HepG2 (cell line): Measurements from ENCODE around the gene BCKDHB. TPM values are rescaled to one million over a fixed set of nuclear protein-coding genes. Genes with fewer than 3 reads are reported as not detected.

ENCODE experiments used
- ATAC-seq: fragments of 200-7000 bp; cut with Tn5 transposase; 3 replicates; pipeline ENCODE4 v1.9.1; 2020; ENCODE audit warnings: mild to moderate bottlenecking, moderate library complexity
- BruUV-seq: library from RNA; stranded (reverse); fragments of 400-500 nt; replicated peaks from 2 replicates; lab custom pipeline; 2021; lab: Mats Ljungman, UMichigan
- CTCF ChIA-PET: fragments of 300-600 bp; formaldehyde crosslinking; extraction: SDS; loops from one replicate; lab custom pipeline; 2021; ENCODE audit warnings: low total read pairs, inconsistent platforms, low intra/inter-chr PET ratio; lab: Yijun Ruan, JAX
- POLR2A ChIA-PET: fragments of 350-600 bp; sonication (Branson Sonifier 250); formaldehyde crosslinking; loops from one replicate; lab custom pipeline; 2020; ENCODE audit warnings: antibody characterized with exemption, inconsistent platforms; lab: Yijun Ruan, JAX
- DNase-seq: peaks from one replicate; pipeline ENCODE4 v3.0.0-alpha.2; 2015; ENCODE audit warnings: low spot score
- FAIRE-seq: peaks from 3 replicates; lab custom pipeline; 2011; peaks lifted over from hg19 to GRCh38; lab: Jason Lieb, UNC
- H2AFZ ChIP-seq: one replicate; pipeline ENCODE4 v1.6.1; 2011; ENCODE audit warnings: low read length, inconsistent platforms
- H3K27ac ChIP-seq: fragments of 300-600 bp; 3 replicates; pipeline ENCODE4 v1.8.0; 2011; ENCODE audit warnings: mixed run types, mild to moderate bottlenecking, mixed read lengths, low read length, inconsistent platforms; ENCODE audit not compliant: insufficient read depth; ENCODE audit errors: extremely low read length
- H3K27me3 ChIP-seq, 2 experiments: fragments of 200-600 bp in 1 of 2; 2 replicates in 1 of 2; 3 replicates in 1 of 2; pipeline versions ENCODE4 v1.6.0 to v1.8.0; 2011; ENCODE audit warnings: low read length in 2 of 2, mild to moderate bottlenecking in 2 of 2, moderate library complexity in 2 of 2, inconsistent platforms in 1 of 2; ENCODE audit not compliant: insufficient read depth in 2 of 2, control insufficient read depth in 1 of 2
- H3K36me3 ChIP-seq, 2 experiments: fragments of 200-600 bp in 1 of 2; replicated peaks in 1 of 2; 2 replicates in 1 of 2; 3 replicates in 1 of 2; pipeline versions ENCODE4 v1.5.1 to v1.8.0; 2011; ENCODE audit warnings: low read length in 2 of 2, inconsistent platforms in 1 of 2; ENCODE audit not compliant: insufficient read depth in 2 of 2, control insufficient read depth in 1 of 2
- H3K4me1 ChIP-seq: 2 replicates; pipeline ENCODE4 v1.5.1; 2012; ENCODE audit warnings: low read length, inconsistent platforms; ENCODE audit not compliant: insufficient read depth
- H3K4me2 ChIP-seq: 2 replicates; pipeline ENCODE4 v1.6.0; 2011; ENCODE audit warnings: low read depth, low read length, inconsistent platforms
- H3K4me3 ChIP-seq, 3 experiments: fragments of 200-600 bp in 1 of 3; sonication (generic), shearing (Covaris generic) in 1 of 3; replicated peaks in 1 of 3; 2 replicates each; pipeline ENCODE4 v1.5.1; 2011 to 2016; ENCODE audit warnings: low read length in 3 of 3, inconsistent platforms in 2 of 3, low read depth in 2 of 3, mild to moderate bottlenecking in 2 of 3, control low read depth in 1 of 3, mixed read lengths in 1 of 3; ENCODE audit not compliant: insufficient read depth in 1 of 3
- H3K79me2 ChIP-seq: one replicate; pipeline ENCODE4 v1.6.1; 2011; ENCODE audit warnings: low read length, inconsistent platforms; ENCODE audit not compliant: insufficient read depth
- H3K9ac ChIP-seq: 2 replicates; pipeline ENCODE4 v1.6.0; 2011; ENCODE audit warnings: mild to moderate bottlenecking, low read depth, low read length, inconsistent platforms; ENCODE audit not compliant: insufficient read depth
- H3K9me3 ChIP-seq: 2 replicates; pipeline ENCODE4 v1.5.1; 2012; ENCODE audit warnings: mild to moderate bottlenecking, low read length
- H4K20me1 ChIP-seq: 2 replicates; pipeline ENCODE4 v1.6.0; 2011; ENCODE audit warnings: inconsistent platforms, mild to moderate bottlenecking, low read length, moderate library complexity; ENCODE audit not compliant: insufficient read depth
- KLF13 ChIP-seq: sonication (generic); formaldehyde crosslinking; IDR thresholded peaks from 2 replicates; pipeline ENCODE4 v1.4.0; 2020; ENCODE audit warnings: mild to moderate bottlenecking, missing genetic modification reagents
- RNF2 ChIP-seq: fragments of 450-650 bp; conservative IDR thresholded peaks from 2 replicates; pipeline ENCODE4 v1.6.1; 2016; ENCODE audit warnings: low read depth
- ZBTB7B ChIP-seq: sonication (generic); formaldehyde crosslinking; IDR thresholded peaks from 2 replicates; pipeline ENCODE4 v1.4.0; 2020; ENCODE audit warnings: missing genetic modification reagents
- ZNF530 ChIP-seq: sonication (generic); formaldehyde crosslinking; IDR thresholded peaks from 2 replicates; pipeline ENCODE4 v1.5.0; 2020; ENCODE audit warnings: low read depth, mild to moderate bottlenecking, missing genetic modification reagents
- ZNF652 ChIP-seq: IDR thresholded peaks from 2 replicates; pipeline ENCODE4 v1.6.1; 2016; ENCODE audit warnings: low read depth, borderline replicate concordance
- ZNF878 ChIP-seq: sonication (generic); formaldehyde crosslinking; IDR thresholded peaks from 2 replicates; pipeline ENCODE4 v1.8.1; 2023; ENCODE audit warnings: mild to moderate bottlenecking, missing genetic modification reagents, moderate library complexity
- WGBS: methylation state at CpG from one replicate; pipeline ENCODE4 v1.1.6; 2017; ENCODE audit warnings: low lambda C conversion rate; 5-methylcytosine and 5-hydroxymethylcytosine counted together
- in situ Hi-C: cut with HindIII; loops from 2 replicates; pipeline ENCODE4 v1.10.0; 2017; ENCODE audit warnings: low pct_unique_long_range_greater_than_20kb; ENCODE audit not compliant: extremely low pct_ligation_motif_present
- intact Hi-C: fragments of 100-400 bp; cut with micrococcal nuclease; formaldehyde crosslinking; loops from one replicate; pipeline ENCODE4 v1.10.0; 2022; ENCODE audit not compliant: unreplicated experiment
- polyA plus RNA-seq, 8 experiments: library from polyadenylated mRNA; depleted of rRNA in 3 of 8; stranded (reverse) in 7 of 8; unstranded in 1 of 8; fragments of >200 nt; fragmentation: Illumina TruSeq in 4 of 8; extraction: Trizol in 4 of 8; gene quantifications; 2 replicates each; pipeline versions ENCODE4 v1.2.1 to v1.2.3, GENCODE V29; 2011 to 2016; ENCODE audit warnings: low read depth in 4 of 8, missing spikeins in 1 of 8, mixed read lengths in 1 of 8; ENCODE audit not compliant: insufficient read depth in 1 of 8
- total RNA-seq, 5 experiments: library from RNA; depleted of rRNA; stranded (reverse); fragments of >200 nt; fragmentation: Illumina TruSeq; extraction: Trizol; gene quantifications; 2 replicates each; pipeline ENCODE4 v1.2.3, GENCODE V29; 2016; ENCODE audit warnings: low read depth in 1 of 5

Gene BCKDHB
- total and polyA plus RNA-seq, 2 of the 13 experiments (the other 11 are each of a cell fraction or from before 2014, with no cell fraction given), result 10.8 to 13.6 TPM

DNA sequence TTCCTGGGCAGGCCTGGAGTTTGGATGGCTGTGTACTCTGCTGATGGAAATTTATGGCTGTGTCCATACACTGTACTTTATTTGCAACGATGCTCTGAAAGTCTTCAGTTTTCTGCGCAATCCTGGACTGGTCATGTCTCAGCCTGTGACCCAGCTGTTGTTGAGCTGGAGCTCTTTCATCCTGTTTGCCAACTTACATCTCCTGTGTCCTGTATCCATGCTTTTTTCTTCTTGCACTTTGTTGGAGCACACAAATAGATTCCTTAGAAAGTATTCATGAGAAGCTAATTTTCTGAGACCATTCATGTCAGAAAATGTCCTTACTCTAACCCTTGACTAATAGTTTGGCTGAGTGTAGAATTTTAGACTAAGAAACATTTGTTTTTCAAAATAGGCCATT, 251.2 kb downstream of the BCKDHB start:
- no peak overlapping the region for H3K9ac ChIP-seq
- no peak overlapping the region for H3K27ac ChIP-seq
- FAIRE-seq (no peak), DNase-seq (no peak), ATAC-seq (no peak)
- in situ Hi-C loops (no loop called here), intact Hi-C loops (no loop called here)
- H3K36me3 ChIP-seq, result no peaks in the 10 kb centered on the region
- no peaks in the 10 kb centered on the region for H3K27me3 ChIP-seq
- BruUV-seq, result no TSS peak
- POLR2A ChIA-PET, result no interaction called here
- H3K4me2 ChIP-seq, result no peak overlapping the region
- no peaks in the 10 kb centered on the region for H3K4me1 ChIP-seq
- TF ChIP-seq ZBTB7B (CRISPR knock-in tag) (no peak), KLF13 (no peak), ZNF530 (CRISPR knock-in tag) (no peak)
- no peaks in the 10 kb centered on the region for H3K9me3 ChIP-seq
- no peaks in the 10 kb centered on the region for H3K79me2 ChIP-seq
- H2AFZ ChIP-seq, result no peak overlapping the region
- no peaks in the 10 kb centered on the region for H4K20me1 ChIP-seq
- 100% methylated on average over 2 of the region's 2 CpGs for WGBS
- no peak overlapping the region for H3K4me3 ChIP-seq
- CTCF ChIA-PET, result no interaction called here

DNA sequence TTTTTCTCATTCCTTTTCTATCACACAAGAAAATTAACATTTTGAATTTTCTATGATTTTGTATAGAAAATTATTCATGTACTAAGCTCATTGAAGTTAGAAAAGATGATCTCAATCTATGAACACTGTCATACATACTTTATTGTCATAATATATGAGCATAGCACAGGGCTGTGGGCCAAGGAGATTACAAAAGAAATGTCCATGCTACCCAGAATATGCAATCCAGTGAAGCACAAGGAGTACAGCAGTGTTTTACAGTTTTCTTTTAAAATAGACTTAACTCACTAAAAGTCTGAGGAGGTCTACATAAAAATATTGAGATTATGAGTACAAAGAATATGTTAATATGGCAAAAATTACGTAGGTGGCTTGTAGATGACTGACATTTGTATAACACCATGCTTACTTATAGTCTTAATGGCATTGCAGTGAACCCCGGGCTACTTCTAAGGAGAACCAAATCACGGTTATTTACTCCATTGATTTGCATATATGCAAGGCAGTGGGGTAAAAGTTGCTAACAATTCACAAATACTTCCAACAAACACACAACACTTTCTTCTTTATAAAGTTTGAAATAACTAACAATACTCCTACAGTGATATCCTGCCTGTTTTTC, 257.1 kb downstream of the BCKDHB start:
- no peak overlapping the region for H3K4me3 ChIP-seq
- DNase-seq, result no peak
- POLR2A ChIA-PET, result no interaction called here
- H3K36me3 ChIP-seq, result no peaks in the 10 kb centered on the region
- H3K9ac ChIP-seq, result no peak overlapping the region
- no peak overlapping the region for H2AFZ ChIP-seq
- intact Hi-C loops, result no loop called here
- no peak overlapping the region for H3K27ac ChIP-seq
- CTCF ChIA-PET, result no interaction called here
- H3K4me1 ChIP-seq, result no peaks in the 10 kb centered on the region
- H4K20me1 ChIP-seq, result no peaks in the 10 kb centered on the region
- no TSS peak for BruUV-seq
- no peak for FAIRE-seq
- 75% methylated on average over 3 of the region's 3 CpGs for WGBS
- in situ Hi-C loops, result no loop called here
- no peaks in the 10 kb centered on the region for H3K79me2 ChIP-seq
- no peaks in the 10 kb centered on the region for H3K9me3 ChIP-seq
- H3K27me3 ChIP-seq, result no peaks in the 10 kb centered on the region
- H3K4me2 ChIP-seq, result no peak overlapping the region
- TF ChIP-seq ZNF652 (CRISPR knock-in tag) (no peak), RNF2 (no peak), ZNF878 (CRISPR knock-in tag) (no peak)
- ATAC-seq, result no peak
